HEK293T (cell line): ENCODE data around the gene SMIM26.
"Not testable (repeated sequence)": the region's sequence is repeated elsewhere in the genome, so short reads cannot be mapped to it uniquely, and the experiment has no call there.

Experiments used
- BHLHE40 ChIP-seq: fragments of 450-650 bp; IDR thresholded peaks from 2 replicates; pipeline ENCODE4 v1.6.1; 2016; ENCODE audit warnings: mild to moderate bottlenecking, moderate library complexity, borderline replicate concordance
- FOXM1 ChIP-seq: fragments of 450-650 bp; IDR thresholded peaks from 2 replicates; pipeline ENCODE4 v1.6.1; 2017; ENCODE audit warnings: mild to moderate bottlenecking, borderline replicate concordance
- SUZ12 ChIP-seq: fragments of 450-650 bp; IDR thresholded peaks from 2 replicates; pipeline ENCODE4 v1.6.1; 2016; ENCODE audit warnings: mild to moderate bottlenecking

DNA sequence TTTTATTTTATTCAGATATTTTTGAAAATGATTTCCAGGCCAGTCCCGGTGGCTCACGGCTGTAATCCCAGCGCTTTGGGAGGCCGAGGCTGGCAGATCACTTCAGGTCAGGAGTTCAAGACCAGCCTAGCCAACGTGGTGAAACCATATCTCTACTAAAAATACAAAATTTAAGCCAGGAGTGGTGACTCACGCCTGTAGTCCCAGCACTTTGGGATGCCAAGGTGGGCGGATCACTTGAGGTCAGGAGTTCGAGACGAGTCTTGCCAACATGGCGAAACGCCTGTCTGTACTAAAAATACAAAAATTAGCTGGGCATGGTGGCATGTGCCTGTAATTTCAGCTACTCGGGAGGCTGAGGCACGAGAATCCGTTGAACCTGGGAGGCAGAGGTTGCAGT lies 40.5 kb upstream of the SMIM26 start:
- not testable (repeated sequence) for TF ChIP-seq BHLHE40, SUZ12, FOXM1
